NCI-H187 treated with DMSO at 0.1 percent for 48 hours (cell line): ENCODE results near the gene SLC25A5.
A peak's percentile ranks its signal among the peaks of the same experiment; 100 is the strongest.
"Not testable (repeated sequence)": the region's sequence is repeated elsewhere in the genome, so short reads cannot be mapped to it uniquely, and the experiment has no call there.

Experiments used
- DNase-seq: peaks from one replicate; lab custom pipeline; 2025; lab: John Stamatoyannopoulos, UW

The SLC25A5 gene

DNA sequence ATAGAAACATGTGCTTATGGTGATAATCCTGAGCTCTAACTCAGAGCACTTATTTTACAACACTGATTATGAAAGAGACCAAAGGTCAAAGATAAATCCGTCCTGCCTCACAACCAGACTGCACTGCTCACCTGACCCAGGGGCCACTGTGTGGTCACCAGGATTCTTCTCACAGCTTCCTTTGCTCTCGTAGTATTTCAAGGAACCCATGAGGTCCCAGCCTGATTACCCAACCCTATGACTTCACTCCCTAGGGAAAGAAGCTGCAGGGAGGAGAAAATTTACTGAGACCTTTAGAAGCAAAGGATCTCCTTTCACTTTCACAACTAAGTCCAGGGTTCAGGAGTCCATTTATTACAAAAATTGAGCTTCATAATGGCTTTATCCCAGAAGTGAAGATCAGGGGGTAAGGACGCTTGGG, 9.6 kb downstream of the SLC25A5 start:
- DNase-seq: no peak

DNA sequence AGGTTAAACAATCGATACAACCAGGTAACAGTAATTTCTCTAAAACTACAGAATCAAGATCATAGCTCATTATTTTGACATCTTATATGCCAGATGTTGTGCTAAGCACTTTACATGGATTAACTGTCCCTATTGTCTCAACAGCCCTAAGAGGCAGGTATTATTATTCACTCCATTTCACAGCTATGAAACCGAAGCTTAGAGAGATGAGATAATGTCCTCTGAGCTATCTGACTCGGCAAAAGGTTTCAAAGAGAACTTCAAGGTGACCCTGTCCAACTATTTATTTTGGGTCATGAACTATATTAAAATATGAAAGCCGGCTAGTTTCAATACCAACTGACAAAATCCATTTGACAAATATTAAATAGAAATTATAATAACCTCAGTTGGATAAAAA, 10.3 kb downstream of the SLC25A5 start:
- no peak for DNase-seq

DNA sequence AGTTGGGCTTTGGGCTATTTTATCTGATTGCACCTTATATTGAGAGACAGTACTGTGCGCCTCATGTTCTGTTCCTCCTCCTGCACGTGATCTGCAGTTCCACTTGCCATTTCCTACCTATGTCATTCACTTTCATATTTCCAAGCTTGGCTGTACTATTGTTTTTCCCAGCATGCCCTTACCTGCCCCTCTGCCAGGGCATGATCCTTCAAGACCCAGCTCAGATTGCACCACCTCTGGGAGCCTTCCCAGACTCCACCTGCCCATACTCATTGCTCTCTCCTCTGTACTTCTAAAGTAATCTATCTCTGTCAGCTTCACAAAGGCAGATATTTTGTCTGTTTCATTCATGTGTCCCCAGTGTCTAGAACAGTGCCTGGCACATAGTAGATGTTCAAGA, 11.6 kb downstream of the SLC25A5 start:
- no peak for DNase-seq

DNA sequence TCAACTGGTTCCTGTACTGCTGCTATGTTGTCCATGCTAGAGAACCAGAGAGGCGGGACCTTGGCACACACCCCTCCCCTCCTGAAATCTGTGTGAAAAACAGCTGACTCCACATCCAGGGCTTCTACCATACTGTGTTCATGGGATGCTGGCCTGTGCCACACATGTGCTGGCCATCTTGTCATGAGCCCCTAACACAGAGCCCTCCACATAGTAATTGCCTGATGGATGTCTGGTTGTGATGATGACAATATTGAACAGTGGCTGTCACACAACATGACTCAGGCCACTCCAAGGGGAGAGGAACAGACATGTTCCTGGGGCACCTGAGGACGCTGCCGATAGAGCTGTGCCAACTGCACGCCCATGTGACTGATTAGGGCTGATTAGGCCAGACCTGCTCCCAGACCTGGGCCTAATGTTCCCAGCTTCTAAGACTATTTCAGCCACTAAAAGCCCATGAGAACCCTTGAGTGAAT, 13.1 kb downstream of the SLC25A5 start:
- no peak for DNase-seq

DNA sequence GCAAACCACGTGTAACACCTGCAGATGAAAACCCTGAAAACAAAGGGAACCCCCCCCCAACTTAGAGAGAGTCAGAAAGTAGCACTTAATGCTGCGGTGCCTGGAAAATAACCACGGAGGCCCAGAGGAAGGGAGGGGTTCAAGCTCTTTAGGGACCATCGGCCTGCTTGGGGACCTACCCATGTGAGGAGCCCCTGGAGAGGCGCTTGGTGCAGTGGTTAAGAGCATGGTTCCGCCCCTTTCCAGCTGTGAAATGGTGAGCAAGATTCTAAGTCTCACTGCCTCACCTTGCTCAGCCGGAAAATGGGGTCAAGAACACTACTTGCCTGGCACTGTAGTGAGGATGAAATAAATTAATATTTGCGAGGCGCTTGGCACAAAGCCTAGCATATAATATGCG, 13.8 kb downstream of the SLC25A5 start:
- DNase-seq: no peak

DNA sequence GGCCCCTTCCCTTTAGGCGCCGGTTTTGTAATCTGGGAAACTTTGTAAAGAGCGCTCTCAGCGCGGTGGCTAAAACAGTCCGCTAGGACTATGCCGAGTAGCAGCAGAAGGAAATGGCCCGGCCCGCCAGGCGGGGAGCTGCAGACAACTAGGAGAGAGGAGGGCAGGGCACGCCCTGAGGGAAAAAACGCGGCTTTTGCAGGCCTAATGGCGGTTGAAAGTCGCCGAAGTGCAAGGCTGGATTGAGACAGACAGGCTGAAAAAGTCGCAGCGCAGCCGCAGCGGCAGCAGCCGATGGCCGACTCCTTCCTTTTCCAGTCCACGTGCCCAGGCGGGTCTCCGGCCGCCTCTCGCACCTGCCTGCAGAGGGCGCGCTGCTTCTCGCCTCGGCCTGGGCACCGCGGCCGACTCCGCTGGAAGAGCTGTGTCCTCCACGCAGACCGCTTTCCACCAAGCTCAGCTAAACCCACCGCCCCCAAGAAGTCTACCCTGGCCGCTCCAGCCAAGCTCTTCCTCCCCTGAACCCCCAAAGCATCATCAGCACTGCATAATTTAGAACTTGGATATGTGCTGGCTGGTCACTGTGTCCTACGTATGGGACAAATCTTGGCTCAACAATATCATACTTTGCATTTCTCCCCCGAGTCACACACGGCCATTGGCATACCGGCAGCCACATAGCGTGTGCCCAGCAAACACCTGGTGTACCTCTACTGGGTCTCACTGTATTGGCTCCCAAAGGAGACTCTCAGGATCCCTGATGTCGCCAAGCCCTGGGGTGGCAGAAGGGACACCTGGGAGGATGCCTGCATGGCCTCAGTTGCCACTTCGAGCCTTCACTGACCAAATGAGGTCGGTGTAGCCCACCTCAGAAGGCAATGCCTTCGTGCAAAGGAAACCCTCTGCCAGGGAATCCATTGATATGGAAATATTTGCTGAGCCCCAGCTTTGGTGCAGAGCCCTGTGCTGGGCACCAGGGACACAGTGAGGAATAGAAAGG, 14.5 kb downstream of the SLC25A5 start:
- DNase-seq: no peak

DNA sequence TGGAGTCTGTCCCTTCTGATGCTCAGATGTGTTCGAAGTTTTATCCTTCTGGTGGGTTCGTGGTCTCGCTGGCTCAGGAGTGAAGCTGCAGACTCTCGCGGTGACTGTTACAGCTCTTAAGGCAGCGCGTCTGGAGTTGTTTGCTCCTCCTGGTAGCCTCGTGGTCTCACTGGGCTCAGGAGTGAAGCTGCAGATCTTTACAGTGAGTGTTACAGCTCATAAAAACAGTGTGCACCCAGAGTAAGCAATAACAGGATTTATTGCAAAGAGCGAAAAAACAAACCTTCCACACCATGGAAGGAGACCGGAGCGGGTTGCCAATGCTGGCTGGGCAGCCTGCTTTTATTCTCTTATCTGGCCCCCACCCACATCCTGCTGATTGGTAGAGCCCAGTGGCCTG, 18.5 kb downstream of the SLC25A5 start:
- DNase-seq: no peak

DNA sequence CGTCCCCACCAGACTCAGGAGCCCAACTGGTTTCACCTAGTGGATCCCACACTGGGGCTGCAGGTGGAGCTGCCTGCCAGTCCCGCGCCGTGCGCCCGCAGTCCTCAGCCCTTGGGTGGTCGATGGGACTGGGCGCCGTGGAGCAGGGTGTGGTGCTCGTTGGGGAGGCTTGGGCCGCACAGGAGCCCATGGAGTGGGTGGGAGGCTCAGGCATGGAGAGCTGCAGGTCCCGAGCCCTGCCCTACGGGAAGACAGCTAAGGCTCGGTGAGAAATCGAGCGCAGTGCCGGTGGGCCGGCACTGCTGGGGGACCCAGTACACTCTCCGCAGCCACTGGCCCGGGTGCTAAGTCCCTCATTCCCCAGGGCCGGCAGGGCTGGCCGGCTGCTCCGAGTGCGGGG, 19.5 kb downstream of the SLC25A5 start:
- DNase-seq: not testable (repeated sequence)

DNA sequence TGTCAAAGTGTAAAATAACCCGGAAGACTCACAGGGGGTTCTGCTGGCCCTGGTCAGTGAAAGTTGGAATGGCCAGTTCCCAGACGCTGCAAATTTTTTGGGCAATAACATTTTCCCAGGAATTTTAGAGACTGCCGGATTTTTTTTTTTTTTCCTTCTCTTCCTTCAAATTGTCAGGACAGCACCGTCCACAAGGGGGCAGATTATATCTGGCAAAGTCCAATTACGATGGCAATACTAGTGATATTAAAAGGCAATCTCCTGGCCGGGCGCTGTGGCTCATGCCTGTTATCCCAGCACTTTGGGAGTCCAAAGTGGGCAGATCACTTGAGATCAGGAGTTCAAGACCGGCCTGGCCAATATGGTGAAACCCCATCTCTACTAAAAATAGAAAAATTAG, 20.5 kb downstream of the SLC25A5 start:
- DNase-seq: peak; percentile 0

DNA sequence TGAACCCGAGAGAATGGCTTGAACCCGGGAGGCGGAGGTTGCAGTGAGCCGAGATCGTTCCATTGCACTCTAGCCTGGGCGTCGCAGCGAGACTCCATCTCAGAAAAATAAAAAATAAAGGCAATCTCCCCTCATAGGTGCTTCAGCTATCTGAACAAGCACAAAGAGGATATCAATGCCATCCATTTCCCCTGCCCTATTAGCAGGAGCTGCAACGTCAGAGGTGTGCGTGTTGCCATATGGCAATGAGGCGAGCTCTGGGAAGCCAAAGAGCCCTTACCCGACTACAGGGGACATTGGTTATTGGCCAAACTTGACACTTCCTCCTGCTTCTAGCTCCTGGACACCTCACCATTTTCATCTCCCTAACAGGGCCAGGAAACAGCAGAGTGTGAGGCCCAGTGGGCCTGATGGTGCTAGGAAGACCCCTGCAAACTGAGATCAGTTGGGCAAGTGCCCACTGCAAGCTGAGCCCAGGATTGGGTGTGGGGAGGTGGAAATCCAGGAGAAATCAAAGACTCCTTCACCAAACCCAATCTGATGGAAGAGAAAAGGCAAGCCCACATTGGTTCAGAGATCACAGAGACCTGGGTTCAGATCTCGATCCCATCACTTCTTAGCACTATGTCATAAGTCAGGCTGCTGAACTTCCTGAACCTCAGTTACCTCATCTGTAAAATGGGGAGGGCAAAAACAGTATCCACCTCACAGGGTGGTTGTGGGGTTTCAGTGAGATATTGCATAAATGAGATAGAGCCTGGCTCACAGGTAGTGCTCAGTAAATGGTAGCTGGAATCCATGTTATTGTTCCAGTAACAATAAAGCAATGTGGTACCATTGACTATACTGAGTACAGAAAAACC, 21.2 kb downstream of the SLC25A5 start:
- DNase-seq: no peak

DNA sequence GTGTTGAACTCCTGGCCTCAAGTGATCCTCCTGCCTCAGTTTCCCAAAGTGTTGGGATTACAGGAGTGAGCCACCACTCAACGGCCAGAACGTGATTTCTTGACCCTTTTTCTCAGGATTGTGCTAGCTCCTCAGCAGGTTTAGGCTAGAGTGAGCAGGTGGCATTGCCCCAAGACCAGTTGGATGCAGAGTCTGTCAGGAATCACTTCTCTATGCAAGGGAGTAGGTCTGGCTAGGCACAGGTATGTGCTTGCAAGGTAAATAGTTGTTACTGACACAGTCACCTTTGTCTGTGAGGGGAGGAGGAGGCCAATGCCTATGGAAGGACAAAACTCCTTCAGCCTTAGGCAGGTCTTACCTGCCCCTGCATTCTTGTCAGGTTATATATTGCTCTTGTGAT, 24.2 kb downstream of the SLC25A5 start:
- no peak for DNase-seq

DNA sequence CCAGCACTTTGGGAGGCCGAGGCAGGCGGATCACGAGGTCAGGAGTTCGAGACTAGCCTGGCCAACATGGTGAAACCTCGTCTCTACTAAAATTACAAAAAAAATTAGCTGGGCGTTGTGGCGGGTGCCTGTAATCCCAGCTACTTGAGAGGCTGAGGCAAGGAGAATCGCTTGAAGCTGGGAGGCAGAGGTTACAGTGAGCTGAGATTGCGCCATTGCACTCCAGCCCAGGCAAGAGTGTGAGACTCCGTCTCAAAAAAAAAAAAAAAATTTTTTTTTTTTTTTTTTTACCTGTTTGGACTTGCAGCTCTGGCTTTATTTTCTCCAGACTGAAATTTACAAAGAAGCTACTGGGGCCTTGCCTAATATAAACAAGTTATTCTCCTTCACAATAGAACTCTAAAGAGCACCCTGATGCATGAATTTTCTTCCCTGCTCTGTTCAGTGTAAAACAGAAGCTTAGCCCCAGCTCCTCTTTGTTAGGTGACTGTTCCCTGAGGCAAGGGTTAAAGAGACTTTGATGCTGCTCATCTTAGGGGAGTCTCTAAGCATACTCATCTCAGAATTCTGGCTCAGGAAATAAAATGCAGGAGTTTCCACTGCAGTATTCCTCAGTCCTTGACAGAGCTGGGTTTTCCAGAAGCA, 25.7 kb downstream of the SLC25A5 start:
- DNase-seq: not testable (repeated sequence)

DNA sequence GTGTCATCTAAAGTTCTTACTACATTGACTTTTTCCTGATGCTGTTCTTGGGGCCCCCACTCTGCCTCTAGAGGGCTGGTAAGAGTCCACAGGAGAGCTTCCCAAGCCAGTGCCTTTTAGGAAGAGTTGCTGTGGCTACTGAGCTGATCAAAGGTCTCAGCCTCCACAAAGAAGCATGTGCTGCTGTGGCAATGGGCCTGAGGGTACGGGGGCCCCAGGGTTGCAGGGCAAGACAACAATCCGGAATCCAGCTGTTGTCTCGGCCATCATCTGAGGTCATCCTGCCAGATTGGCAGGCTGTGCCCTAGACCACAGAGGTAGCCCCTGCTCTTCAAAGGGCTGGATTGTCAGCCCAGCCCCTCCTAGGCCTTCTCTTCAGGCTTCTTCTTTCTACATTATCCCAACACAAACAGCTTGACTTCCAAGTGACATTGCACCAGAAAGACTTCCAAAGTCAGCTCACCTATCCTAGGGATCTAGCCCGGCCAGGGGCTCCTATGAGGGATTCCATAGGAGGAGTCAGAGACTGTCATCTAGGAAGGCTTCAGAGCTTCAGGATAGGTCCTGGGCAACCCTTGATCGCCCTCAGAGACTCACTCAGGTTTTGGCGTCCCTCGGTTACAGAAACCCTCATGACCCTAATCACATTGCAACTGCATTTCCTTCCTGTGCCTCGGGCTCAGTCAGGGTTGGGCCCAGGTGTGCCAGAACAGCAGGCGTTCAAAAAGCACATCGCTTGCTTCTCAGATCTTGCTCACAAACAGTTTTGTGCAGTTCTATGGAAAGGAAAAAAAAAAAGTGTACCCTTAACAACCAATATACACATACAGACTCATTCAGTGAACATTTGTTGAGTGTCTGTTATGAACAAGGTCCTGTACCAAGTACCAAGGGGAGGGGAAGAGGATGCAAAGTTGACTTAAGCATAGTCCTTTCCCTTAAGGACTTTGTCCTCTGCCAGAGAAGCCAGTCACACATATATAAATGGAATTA, 27.8 kb downstream of the SLC25A5 start:
- DNase-seq: no peak

DNA sequence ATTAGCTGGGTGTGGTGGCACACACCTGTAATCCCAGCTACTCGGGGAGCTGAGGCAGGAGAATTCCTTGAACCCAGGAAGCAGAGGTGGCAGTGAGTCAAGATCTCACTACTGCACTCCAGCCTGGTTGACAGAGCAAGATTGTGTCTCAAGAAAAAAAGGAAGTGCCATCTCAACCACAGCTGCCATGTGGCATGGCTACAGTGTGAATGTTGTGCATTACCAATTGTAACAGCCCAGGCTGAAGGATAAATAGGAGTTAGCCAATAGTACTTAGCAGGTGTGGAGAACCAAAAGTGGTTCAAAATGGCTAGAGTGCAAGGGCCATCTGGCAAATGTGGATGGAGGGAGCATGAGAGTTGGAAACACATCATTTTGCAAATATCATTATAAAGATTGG, 28.9 kb downstream of the SLC25A5 start:
- no peak for DNase-seq

DNA sequence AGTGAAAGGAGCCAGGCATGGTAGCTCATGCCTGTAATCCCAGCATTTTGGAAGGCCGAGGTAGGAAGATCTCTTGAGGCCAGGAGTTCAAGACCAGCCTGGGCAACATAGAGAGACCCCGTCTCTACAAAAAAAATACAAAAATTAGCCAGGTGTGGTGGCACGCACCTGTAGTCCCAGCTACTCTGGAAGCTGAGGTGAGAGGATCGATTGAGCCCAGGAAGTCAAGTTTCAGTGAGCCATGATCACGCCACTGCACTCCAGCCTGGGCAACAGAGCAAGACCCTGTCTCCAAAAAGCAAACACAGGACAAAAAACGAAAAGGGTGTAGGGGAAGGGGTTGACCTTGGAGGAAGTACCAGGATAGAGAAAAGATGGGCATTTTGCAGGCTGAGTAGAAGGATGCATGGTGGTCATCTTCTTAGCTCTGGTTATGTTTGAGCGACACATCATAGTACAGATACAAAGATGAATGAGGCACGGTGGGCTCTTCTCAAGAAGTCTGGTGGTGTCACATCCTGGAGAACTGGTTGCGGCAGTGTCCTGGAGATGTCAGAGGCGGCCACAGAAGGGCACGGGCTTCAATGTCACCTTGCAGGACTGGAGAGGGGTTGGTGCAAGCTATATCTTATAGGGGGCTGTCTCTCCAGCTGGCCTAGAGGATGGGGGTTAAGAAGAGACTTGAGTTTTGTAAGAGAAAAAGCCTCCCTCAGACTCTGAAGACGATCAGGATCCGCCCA, 32.0 kb downstream of the SLC25A5 start:
- DNase-seq: no peak

DNA sequence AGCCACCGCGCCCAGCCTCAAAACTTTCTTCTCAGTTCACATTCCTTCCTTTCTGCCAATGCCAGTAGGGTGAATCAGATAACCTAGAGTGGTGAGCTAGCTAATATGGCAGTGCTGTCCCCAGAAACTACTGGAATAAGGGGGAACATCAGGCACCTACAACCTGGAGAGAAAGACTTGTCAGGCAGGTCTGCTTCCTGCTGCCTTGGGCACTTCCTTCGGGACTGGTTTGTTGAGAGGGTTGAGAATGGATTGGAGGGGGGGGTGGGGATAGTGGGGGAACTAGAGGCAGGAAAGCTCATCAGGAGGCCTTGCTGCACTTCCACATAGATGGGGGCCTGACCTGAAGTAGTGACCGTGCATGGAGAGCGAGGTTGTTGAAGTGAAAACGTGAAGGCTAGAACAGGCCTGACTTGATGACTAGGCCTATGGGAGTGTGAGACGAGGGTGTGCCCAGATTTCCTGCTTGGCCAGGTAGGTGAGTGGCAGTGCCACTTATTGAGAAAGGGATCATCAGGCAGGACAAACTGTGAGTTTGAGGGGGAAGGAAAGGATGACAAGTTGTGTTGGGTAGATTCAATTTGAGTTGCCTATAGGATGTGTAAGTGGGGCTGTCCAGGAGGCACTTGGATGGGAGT, 33.4 kb downstream of the SLC25A5 start:
- DNase-seq: no peak

DNA sequence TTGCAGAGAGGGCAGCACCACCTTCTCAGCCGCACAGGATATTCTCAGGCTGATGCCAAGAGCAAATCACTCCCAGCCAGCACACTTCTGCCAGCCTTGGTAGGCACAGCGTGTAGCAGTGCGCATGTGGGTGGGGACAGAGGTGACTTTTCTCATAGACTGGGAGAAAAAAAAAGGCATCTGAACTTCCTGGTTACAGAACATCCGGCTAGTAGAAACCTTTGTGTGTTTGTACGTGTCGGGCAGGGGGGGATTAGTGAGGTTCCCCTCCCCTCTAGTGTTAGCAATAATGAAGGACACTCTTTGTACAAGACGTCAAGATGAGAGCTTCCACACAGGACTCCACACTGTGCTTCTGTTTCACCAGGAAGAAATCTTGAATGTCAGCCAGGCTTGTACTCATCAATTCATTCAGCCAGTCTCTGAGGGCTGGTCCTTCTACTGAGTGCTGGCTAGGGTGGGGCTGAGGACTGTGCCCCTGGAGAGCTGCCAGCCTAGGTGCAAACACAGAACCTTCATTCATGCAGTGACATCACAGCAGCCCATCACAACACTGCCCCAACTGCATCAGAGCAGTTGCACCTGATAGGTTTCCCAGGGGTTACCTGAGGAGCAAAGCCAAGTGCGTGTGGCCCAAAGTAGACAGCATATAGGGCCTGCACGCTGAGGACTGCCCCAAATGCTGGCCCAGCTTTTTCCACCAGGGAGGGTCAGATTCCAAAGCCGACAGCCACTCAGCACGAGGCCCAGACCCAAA, 34.7 kb downstream of the SLC25A5 start:
- DNase-seq: peak; percentile 24

DNA sequence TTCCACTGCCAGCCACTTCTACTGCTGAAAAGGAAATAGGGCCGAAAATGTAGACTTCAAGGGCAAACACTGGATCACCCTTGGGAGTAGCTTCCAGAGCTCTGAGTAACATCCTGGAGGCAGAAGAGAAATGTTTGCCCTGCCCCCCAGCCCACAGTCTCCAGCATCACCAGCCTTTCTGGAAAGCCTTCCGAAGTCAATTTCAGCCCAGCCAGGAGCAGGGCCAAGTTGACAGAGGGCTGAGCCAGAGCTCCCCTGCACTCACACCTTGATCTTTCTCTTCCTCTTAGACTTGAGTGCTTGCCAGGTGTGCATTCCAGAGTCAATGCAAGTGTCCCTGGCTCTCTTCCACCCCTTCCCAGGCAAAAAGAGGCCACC, 35.2 kb downstream of the SLC25A5 start:
- DNase-seq: no peak

DNA sequence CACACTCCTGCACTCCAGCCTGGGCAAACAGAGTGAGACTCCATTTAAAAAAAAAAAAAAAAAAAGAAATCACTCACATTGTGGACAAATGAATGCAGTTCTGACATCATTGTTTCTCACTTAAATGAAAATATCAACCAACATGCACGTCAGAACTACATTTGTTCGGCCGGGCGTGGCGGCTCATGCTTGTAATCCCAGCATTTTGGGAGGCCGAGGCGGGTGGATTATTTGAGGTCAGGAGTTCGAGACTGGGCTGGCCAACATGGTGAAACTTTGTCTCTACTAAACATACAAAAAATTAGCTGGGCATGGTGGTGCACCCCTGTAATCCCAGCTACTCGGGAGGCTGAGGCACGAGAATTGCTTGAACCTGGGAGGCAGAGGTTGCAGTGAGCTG, 36.9 kb downstream of the SLC25A5 start:
- not testable (repeated sequence) for DNase-seq
